ENCODE data around the gene APLP1.
"Not testable (repeated sequence)": the region's sequence is repeated elsewhere in the genome, so short reads cannot be mapped to it uniquely, and the experiment has no call there.

Gene APLP1

DNA sequence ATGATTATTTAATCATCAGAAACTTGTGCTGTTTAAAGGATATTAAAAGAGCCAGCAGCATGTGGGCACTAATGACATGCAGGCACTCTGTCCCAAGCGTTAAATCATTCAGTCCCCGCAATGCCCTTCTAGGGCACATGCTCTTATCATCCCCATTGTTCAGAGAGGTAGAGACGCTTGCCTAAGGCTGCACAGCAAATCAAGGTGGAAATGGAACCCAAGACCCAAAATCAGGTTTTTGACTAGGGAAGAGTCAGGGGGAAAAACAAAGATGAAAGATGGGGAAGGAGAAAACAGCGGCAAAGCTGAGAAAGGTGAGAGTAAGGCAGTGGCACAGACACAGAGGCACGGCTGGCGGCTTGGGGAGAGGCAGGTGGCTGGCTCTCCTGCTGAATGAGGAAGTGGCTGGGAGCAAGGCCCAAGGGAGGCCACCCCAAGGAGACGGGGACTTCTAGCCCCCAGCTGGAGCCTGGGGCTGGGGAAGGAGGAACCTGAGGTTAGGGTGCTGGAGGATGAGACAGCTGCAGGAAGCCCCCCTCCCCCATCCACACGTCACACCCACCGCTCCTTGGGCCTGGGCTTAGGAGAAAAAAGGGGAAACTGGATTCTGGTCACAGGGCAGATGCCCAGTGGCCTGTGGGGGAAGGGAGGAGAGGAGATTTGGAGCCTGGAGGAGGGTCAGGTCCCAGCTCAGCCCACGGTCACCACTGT is 40.8 kb downstream of the APLP1 start:
- DNase-seq, result no peak

DNA sequence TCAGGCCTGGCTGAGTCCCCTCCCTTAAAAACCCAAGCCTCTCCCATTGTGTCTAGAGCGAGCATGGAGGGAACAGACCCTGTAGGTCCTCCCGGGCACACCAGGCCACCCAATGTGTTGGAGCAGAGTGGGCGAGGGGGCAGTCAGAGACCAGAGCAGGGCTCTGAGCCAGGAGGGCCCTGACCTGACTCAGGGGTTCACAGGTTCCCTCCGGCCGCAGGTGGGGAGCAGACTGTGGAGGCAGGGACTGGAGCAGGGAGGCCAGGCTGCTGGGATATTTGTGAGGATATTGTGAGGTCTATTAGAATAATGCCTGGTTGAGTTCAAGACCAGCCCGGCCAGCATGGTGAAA is 41.3 kb downstream of the APLP1 start:
- no peak for DNase-seq

DNA sequence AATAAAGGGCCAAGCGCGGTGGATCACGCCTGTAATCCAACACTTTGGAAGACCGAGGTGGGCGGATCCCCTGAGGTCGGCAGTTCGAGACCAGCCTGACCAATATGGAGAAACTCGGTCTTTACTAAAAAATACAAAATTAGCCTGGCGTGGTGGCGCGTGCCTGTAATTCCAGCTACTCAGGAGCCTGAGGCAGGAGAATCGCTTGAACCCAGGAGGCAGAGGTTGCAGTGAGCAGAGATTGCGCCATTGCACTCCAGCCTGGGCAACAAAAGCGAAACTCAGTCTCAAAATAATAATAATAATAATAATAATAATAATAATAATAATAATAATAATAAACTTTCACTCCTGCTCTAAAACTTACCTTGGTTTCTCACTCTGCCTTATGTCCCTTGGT is 42.0 kb downstream of the APLP1 start:
- DNase-seq, result not testable (repeated sequence)

DNA sequence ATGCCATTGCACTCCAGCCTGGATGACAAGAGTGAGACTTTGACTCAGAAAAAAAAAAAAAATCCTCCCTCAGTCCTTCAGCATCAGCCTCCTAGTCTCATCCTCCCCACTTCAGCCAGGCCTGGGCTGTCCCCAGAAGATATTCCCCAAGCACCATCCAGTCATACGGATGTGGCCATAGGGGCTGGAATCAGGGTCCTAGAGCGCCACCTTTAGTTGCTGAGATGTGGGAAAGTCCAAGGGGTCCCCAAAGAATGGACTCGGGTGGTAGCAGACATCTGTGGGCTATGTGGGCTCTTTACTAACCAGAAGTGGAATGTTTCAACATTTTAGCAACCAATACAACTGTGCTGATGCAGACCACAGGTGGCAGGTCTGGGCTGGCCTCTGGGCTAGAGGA is 42.8 kb downstream of the APLP1 start:
- DNase-seq, result no peak

DNA sequence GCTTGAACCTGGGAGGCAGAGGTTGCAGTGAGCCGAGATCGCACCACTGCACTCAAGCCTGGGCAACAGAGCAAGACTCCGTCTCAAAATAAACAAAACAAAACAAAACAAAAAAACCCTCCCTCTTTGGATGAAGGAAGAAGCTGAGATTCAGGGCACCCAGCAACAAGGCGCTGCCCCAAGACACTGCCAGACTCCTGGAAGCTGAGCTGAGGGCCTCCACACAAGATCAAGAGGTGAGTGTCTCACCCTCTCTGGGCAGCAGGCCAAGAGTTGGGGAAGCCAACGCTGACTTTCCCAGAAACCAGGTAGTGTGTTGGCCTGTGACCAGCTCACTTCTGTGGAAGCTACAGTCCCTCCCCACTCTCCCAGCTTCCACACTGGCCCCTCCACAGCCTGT is 43.4 kb downstream of the APLP1 start:
- DNase-seq, result peak; percentile 57

DNA sequence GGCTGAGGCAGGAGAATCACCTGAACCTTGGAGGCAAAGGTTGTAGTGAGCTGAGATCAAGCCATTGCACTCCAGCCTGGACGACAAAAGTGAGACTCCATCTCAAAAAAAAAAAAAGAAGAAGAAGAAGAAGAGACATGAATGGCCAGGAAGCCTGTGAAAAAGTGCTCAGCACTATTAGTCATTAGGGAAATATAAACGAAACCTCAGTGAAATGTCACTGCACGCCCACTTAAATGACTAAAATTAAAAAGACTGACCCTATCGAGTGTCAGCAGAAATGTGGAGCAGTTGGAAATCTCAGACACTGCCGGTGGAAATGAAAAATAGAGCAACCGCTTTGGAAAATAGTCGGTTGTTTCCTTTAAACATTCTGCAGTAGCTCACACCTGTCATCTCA is 45.2 kb downstream of the APLP1 start:
- DNase-seq, result no peak

DNA sequence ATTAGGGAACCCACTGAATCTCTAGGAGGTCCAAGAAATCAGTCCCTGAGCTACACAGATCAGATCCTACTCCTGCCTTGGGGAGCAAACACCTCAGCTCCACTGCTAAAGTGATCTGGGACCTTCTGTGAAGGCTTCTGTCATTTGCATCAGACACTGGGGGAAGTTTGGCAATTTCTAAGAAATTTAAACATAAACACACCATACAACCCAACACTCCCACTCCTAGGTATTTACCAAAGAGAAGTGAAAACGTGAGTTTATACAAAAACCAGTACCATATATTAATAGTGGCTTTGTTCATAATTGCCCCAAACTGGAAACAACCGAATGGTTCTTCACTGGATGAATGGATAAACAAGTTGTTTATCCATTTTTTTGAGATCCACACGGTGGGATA is 47.1 kb downstream of the APLP1 start:
- DNase-seq, result no peak

DNA sequence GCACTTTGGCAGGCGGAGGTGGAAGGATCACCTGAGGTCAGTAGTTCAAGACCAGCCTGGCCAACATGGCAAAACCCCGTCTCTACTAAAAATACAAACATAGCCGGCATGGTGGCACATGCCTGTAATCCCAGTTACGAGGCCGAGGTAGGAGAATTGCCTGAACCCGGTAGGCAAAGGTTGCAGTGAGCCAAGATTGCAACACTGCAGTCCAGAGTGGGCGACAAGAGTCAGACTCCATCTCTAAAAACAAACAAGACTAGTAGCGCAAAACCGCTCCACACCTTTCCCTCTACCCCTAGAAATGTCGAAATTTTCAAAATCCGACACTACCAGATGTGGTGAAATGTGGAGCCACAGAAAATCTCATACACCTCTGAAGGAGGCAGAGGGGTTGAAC is 50.9 kb downstream of the APLP1 start:
- DNase-seq, result no peak

DNA sequence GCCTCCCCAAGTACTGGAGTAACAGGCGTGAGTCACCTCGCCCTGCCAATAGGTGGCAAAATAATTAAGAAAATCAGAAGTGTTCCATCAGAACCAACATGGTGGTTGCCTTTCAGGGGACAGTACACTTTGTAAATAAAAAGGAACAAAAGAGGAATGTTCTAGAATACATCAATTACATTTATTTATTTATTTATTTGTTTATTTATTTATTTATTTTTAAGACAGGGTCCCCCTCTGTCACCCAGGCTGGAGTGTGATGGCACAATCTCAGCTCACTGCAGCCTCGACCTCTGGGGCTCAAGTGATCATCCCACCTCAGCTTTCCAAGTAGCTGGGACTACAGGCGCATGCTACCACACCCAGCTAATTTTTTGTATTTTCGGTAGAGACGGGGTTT is 52.6 kb downstream of the APLP1 start:
- DNase-seq, result no peak

DNA sequence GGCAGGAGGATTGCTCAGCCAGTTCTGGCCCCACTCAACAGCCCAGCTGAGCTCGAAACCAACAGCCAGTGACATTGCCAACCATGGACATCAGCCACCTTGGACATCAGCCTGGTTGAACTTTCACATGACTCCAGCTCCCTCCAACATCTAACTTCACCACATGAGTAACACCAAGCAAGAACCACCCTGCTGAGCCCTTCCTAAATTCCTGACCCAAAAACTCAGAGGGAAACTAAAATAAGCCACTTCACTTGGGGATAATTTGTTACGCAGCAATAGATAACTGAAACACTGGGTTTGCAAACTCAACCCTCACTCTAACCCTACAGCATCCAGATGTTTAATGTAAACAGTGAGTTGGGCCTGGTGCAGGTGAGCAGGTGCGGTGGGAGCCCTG is 57.1 kb downstream of the APLP1 start:
- DNase-seq, result no peak

DNA sequence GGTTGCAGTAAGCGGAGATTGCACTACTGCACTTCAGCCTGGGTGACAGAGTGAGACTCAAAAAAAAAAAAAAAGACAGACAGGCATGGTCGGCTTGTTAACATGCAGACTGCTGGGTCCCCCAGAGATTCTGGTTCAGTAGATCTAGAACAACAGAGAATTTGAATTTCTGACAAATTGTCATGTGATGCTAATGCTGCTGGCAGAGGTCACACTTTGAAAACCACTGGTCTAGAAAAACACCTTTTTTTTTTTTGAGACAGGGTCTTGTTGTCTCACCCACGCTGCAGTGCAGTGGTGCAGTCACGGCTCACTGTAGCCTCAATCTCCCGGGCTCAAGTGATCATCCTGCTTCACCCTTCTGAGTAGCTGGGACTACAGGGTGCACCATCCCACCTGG is 60.1 kb downstream of the APLP1 start:
- no peak for DNase-seq

Measured in stimulated activated CD8-positive, alpha-beta memory T cell treated with anti-CD3 and anti-CD28 coated beads, Interleukin-4, amount 100 ng/mL, for 48 hours (primary cell).